Measurements from ENCODE around the gene SPATA6. TPM values are rescaled to one million over a fixed set of nuclear protein-coding genes. Genes with fewer than 3 reads are reported as not detected.
"Not testable (repeated sequence)": the region's sequence is repeated elsewhere in the genome, so short reads cannot be mapped to it uniquely, and the experiment has no call there.

Gene SPATA6
- total RNA-seq, 1 donor from 2014 or later: 0.79 TPM

- no peak for FAIRE-seq
Measured at GRCh38 chr1:48492392-48492791, 20.4 kb upstream of the SPATA6 start.

GRCh38 chr1:48488721-48489120, 16.7 kb upstream of the SPATA6 start:
- no peak overlapping the region for H3K4me3 ChIP-seq (ENCODE audit: low read depth, low read length)
- no peaks in the 10 kb centered on the region for H3K27me3 ChIP-seq (ENCODE audit: control insufficient read depth, insufficient read depth, low read length)
- TF ChIP-seq, protein P1, sequence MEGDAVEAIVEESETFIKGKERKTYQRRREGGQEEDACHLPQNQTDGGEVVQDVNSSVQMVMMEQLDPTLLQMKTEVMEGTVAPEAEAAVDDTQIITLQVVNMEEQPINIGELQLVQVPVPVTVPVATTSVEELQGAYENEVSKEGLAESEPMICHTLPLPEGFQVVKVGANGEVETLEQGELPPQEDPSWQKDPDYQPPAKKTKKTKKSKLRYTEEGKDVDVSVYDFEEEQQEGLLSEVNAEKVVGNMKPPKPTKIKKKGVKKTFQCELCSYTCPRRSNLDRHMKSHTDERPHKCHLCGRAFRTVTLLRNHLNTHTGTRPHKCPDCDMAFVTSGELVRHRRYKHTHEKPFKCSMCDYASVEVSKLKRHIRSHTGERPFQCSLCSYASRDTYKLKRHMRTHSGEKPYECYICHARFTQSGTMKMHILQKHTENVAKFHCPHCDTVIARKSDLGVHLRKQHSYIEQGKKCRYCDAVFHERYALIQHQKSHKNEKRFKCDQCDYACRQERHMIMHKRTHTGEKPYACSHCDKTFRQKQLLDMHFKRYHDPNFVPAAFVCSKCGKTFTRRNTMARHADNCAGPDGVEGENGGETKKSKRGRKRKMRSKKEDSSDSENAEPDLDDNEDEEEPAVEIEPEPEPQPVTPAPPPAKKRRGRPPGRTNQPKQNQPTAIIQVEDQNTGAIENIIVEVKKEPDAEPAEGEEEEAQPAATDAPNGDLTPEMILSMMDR (IDR thresholded peaks at IDR 0.05; ENCODE audit: insufficient read depth, low read length, severe bottlenecking): no peak
- DNase-seq (ENCODE audit: low read depth): no peak
- no peaks in the 10 kb centered on the region for H3K36me3 ChIP-seq (ENCODE audit: control insufficient read depth, insufficient read depth, low read length)
- FAIRE-seq: no peak

More at GRCh38 chr1:48492392-48492791, 20.4 kb upstream of the SPATA6 start:
- H3K4me3 ChIP-seq (ENCODE audit: low read depth, low read length): no peak overlapping the region
- TF ChIP-seq, protein P1 (IDR thresholded peaks at IDR 0.05; ENCODE audit: insufficient read depth, low read length, severe bottlenecking): no peak
- no peaks in the 10 kb centered on the region for H3K36me3 ChIP-seq (ENCODE audit: control insufficient read depth, insufficient read depth, low read length)
- no peaks in the 10 kb centered on the region for H3K27me3 ChIP-seq (ENCODE audit: control insufficient read depth, insufficient read depth, low read length)
- DNase-seq (ENCODE audit: low read depth): no peak

GRCh38 chr1:48480504-48480903, 8.5 kb upstream of the SPATA6 start:
- FAIRE-seq: no peak
- Histone ChIP-seq H3K36me3 (ENCODE audit: control insufficient read depth, insufficient read depth, low read length) (no peaks in the 10 kb centered on the region), H3K4me3 (ENCODE audit: low read depth, low read length) (no peak overlapping the region), H3K27me3 (ENCODE audit: control insufficient read depth, insufficient read depth, low read length) (no peaks in the 10 kb centered on the region)
- DNase-seq (ENCODE audit: low read depth): no peak
- TF ChIP-seq, protein P1 (IDR thresholded peaks at IDR 0.05; ENCODE audit: insufficient read depth, low read length, severe bottlenecking): no peak

DNA sequence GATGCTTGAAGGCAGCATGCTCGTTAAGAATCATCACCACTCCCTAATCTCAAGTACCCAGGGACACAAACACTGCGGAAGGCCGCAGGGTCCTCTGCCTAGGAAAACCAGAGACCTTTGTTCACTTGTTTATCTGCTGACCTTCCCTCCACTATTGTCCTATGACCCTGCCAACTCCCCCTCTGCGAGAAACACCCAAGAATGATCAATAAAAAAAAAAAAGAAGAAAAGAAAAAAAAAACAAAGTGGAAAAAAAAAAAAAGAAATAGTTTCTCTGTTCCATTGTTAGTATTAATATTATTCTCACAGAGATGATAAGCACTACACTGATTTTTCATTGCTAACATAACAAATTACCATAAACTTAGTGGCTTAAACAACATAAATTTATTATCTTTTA, 8.0 kb upstream of the SPATA6 start:
- not testable (repeated sequence) for H3K27me3 ChIP-seq (ENCODE audit: control insufficient read depth, insufficient read depth, low read length); H3K4me3 ChIP-seq (ENCODE audit: low read depth, low read length); FAIRE-seq; DNase-seq (ENCODE audit: low read depth); H3K36me3 ChIP-seq (ENCODE audit: control insufficient read depth, insufficient read depth, low read length)

GRCh38 chr1:48472638-48473037, 634 bp upstream of the SPATA6 start:
- H3K27me3 ChIP-seq (ENCODE audit: control insufficient read depth, insufficient read depth, low read length): no peaks in the 10 kb centered on the region
- FAIRE-seq (no peak), DNase-seq (ENCODE audit: low read depth) (no peak)
- TF ChIP-seq, protein P1 (IDR thresholded peaks at IDR 0.05; ENCODE audit: insufficient read depth, low read length, severe bottlenecking): no peak
- H3K4me3 ChIP-seq (ENCODE audit: low read depth, low read length): peak overlapping the region; percentile 79
- no peaks in the 10 kb centered on the region for H3K36me3 ChIP-seq (ENCODE audit: control insufficient read depth, insufficient read depth, low read length)

- TF ChIP-seq, protein P1 (IDR thresholded peaks at IDR 0.05; ENCODE audit: insufficient read depth, low read length, severe bottlenecking): no peak
- DNase-seq (ENCODE audit: low read depth): no peak
- peak overlapping the region; percentile 79 for H3K4me3 ChIP-seq (ENCODE audit: low read depth, low read length)
- H3K27me3 ChIP-seq (ENCODE audit: control insufficient read depth, insufficient read depth, low read length): no peaks in the 10 kb centered on the region
- no peaks in the 10 kb centered on the region for H3K36me3 ChIP-seq (ENCODE audit: control insufficient read depth, insufficient read depth, low read length)
- FAIRE-seq: peak; percentile 23
Measured at GRCh38 chr1:48470950-48471690, 884 bp downstream of the SPATA6 start.

All from bronchial epithelial cell (primary cell).